T-helper 2 cell treated with Interferon-gamma antibody and Interleukin-4, amounts not matched to agents 5 μg/mL and 100 μg/mL, for 36 hours (primary cell): ENCODE measurements around the gene PTPRC.

Experiments
- DNase-seq: peaks from one replicate; pipeline ENCODE4 v3.0.0; 2021; ENCODE audit warnings: low spot score
- H3K27ac Mint-ChIP-seq: one replicate; pipeline ENCODE4 v1.8.0; 2021; ENCODE audit warnings: mild to moderate bottlenecking, mixed read lengths
- H3K27me3 Mint-ChIP-seq: one replicate; pipeline ENCODE4 v1.8.0; 2021; ENCODE audit warnings: low read depth, mixed read lengths
- H3K36me3 Mint-ChIP-seq: one replicate; pipeline ENCODE4 v1.8.0; 2021; ENCODE audit warnings: low read depth, mixed read lengths
- H3K4me1 Mint-ChIP-seq: one replicate; pipeline ENCODE4 v1.8.0; 2021; ENCODE audit warnings: low read depth, mixed read lengths
- H3K4me3 Mint-ChIP-seq: one replicate; pipeline ENCODE4 v1.8.0; 2022; ENCODE audit warnings: mild to moderate bottlenecking, moderate library complexity, mixed read lengths
- H3K9me3 Mint-ChIP-seq: one replicate; pipeline ENCODE4 v1.8.0; 2021; ENCODE audit warnings: mixed read lengths

The PTPRC gene

DNA sequence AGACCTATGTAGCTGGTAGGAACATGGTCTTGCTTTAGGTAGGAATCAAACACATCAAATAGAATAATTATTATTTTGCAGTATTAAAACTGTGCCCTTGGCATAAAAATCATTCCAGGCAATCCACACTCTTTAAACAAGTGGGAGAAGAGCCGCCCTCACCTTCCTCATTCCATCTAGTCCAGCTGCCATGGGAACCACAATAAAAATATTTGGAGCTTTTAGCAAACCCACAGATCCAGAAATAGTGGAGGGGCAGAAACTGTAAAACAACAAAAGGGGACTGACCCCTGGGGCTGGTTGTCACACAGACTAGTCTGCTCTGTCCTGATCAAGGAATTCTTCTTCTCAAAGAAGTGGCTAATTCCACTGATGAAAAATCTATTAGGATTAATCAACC, 61.6 kb downstream of the PTPRC start:
- peaks cover 81% of the 10 kb centered on the region for H3K36me3 Mint-ChIP-seq
- DNase-seq = no peak
- peaks cover 67% of the 10 kb centered on the region for H3K4me1 Mint-ChIP-seq
- H3K27me3 Mint-ChIP-seq = no peaks in the 10 kb centered on the region
- H3K27ac Mint-ChIP-seq = peak overlapping the region; percentile 41
- peak overlapping the region; percentile 1 for H3K4me3 Mint-ChIP-seq
- H3K9me3 Mint-ChIP-seq = no peaks in the 10 kb centered on the region

DNA sequence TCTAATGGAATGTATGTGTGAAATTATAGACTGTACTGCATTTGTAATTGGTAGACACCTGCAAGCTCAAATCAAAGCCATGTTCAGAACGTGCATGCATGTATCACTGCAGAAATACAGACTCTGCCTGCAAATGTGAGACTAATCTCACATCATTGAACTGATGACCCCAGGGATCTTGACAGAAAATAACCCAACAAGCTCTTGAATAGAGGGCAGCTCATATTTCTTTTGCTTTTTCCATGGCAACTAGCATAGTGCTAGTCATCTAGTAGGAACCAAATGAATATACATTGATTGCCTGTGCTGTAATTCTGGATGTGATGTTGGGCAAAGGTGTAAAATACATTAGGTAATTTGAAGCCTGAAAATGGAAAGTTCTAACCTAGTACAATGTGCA, 62.4 kb downstream of the PTPRC start:
- H3K9me3 Mint-ChIP-seq = no peaks in the 10 kb centered on the region
- DNase-seq = no peak
- H3K36me3 Mint-ChIP-seq = peaks cover 84% of the 10 kb centered on the region
- peaks cover 68% of the 10 kb centered on the region for H3K4me1 Mint-ChIP-seq
- H3K27ac Mint-ChIP-seq = no peak overlapping the region
- no peaks in the 10 kb centered on the region for H3K27me3 Mint-ChIP-seq
- peak overlapping the region; percentile 2 for H3K4me3 Mint-ChIP-seq

DNA sequence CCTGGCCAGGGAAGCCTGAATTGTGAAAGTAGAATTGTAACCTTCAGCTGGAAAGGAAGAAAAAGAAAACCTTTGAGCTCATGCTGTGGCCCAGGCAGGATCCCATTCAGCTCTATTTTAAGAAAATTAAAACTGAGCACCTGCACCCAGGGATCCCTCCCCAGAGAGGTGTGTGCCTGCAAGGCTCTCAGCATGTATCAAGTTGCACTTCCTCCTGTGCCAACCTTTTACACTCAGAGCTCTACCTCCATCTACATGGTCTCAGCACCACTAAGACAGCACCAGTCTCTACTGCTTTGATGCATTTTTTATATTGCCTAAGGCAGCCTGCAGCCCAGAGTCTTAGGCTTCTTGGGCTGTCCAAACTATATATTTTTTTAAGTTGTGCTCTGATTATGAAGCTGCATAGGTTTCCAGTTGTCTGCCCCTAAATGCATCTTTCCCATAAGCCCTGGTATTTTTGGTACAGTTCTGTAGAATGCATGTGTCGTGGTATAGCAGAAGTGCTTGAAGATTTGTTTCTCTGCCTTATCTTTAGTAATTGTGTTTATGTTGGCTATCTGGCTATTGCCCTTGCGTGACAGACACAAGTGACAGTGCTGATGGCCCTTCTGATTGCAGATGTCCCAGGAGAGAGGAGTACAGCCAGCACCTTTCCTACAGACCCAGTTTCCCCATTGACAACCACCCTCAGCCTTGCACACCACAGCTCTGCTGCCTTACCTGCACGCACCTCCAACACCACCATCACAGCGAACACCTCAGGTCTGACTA, 63.1 kb downstream of the PTPRC start:
- H3K9me3 Mint-ChIP-seq = no peaks in the 10 kb centered on the region
- no peak overlapping the region for H3K4me3 Mint-ChIP-seq
- H3K27me3 Mint-ChIP-seq = no peaks in the 10 kb centered on the region
- H3K27ac Mint-ChIP-seq = no peak overlapping the region
- peaks cover 84% of the 10 kb centered on the region for H3K36me3 Mint-ChIP-seq
- DNase-seq = no peak
- H3K4me1 Mint-ChIP-seq = peaks cover 61% of the 10 kb centered on the region

DNA sequence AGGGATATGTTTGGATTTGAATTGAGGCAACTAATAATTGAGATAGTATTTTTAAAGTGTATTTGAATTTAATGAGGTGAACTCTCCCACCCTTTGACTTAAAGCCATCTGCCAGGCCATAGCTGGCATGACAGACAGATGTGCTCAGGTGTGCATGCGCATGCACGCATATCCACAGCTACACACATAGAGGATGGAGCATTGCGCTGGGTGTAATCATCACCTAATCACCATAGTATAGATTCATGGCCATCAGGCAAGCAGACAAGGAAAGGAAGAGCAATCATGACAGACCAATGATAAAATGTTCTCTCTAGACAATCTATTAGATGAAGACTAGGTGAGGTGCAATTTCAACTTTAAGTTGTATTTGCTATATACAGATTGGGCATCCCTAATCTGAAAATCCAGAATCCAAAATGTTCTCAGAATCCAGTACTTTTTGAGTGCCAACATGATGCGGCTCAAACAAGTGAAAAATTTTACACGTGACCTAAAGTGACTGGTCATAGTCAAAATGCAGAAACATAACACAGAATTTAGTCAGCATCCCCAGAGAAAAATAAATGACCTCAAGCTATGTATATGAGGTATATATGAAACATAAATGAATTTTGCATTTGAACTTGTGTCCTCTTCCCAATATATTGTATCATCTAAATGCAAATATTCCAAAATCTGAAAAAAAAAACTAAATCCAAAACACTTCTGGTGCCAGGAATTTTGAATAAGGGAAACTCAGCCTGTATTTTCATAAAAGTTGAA, 70.1 kb downstream of the PTPRC start:
- Mint-ChIP-seq H3K9me3 (no peaks in the 10 kb centered on the region), H3K27me3 (no peaks in the 10 kb centered on the region), H3K27ac (no peak overlapping the region), H3K36me3 (peaks cover 76% of the 10 kb centered on the region), H3K4me3 (no peak overlapping the region), H3K4me1 (peaks cover 20% of the 10 kb centered on the region)
- no peak for DNase-seq

DNA sequence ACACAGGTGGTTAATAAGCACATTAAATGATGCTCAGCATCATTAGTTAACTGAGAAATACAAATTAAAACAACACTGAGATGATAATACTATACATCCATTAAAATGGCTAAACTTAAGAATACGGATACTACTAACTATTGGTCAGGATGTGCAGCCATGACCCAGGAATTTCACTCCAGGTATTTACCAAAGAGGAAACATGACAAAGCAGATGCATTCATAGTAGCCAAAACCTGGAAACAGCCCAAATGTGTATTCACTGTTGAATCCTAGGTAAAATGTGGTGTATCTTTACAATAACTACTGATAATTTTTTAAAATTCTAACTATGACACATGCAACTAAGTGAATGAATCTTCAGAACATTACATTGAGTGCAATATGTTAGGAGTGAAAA, 73.0 kb downstream of the PTPRC start:
- peaks cover 12% of the 10 kb centered on the region for H3K4me1 Mint-ChIP-seq
- no peak overlapping the region for H3K4me3 Mint-ChIP-seq
- DNase-seq = no peak

DNA sequence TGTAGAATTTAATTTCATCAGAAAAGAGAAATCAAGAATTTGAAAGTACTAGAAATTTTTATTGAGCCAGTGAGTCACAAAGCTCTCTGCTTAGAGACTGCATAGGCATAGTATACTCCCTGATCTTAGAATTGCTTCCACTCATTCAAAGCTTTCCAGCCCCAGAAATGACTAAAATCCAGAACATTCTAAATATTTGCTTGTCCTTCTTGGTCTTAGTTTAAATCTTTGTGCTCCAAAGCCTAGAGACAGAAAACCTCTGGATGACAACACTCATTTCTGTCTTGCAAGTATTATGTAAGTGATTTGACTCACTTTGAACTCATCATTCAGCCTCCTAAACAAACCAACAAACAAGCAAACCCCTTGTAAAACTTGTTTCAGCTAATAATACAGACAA, 74.2 kb downstream of the PTPRC start:
- H3K36me3 Mint-ChIP-seq = peaks cover 76% of the 10 kb centered on the region
- H3K9me3 Mint-ChIP-seq = no peaks in the 10 kb centered on the region
- no peaks in the 10 kb centered on the region for H3K27me3 Mint-ChIP-seq
- no peak for DNase-seq
- peaks cover 14% of the 10 kb centered on the region for H3K4me1 Mint-ChIP-seq
- H3K27ac Mint-ChIP-seq = peak overlapping the region; percentile 9
- H3K4me3 Mint-ChIP-seq = no peak overlapping the region

More for the DNA sequence above, 73.0 kb downstream of the PTPRC start:
- no peaks in the 10 kb centered on the region for H3K27me3 Mint-ChIP-seq
- peaks cover 73% of the 10 kb centered on the region for H3K36me3 Mint-ChIP-seq
- no peaks in the 10 kb centered on the region for H3K9me3 Mint-ChIP-seq
- no peak overlapping the region for H3K27ac Mint-ChIP-seq

DNA sequence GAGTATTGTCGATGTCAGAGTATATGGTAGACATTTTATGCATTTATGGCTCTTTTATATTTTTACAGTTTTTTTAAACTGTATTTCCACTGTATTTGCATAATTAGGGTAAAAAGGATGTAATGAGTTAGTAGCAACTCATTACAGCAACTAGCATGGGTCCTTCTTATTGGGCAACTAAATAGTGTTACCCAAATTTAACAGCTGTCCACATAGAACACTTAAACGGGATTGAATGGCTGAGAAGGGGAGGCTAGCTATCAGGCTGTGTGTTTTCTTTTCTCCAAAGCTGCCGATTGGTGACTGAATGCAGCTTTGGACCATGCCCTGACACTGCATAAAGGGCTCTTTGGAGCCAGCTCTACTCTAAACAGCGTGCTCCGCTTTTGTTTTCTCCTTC, 75.4 kb downstream of the PTPRC start:
- Mint-ChIP-seq H3K27ac (no peak overlapping the region), H3K27me3 (no peaks in the 10 kb centered on the region)

DNA sequence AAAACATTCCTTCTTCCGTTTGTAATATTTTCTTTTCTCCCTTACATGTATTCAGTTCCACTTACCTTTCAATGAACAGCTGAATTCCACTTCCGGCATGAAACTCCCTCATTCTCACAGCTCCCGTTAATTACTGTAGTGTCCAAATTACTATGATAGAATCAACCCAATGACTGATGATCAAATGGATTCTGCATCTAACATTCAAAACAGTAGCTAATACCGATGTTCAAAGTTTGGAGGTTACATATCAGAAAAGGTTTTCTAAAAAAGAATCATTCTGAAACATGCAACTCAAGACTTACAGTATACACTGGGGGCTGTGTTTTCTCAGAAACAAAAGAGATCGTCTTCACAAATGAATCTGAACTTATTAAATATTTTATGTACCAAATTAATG, 77.2 kb downstream of the PTPRC start:
- H3K4me1 Mint-ChIP-seq = peaks cover 7% of the 10 kb centered on the region
- H3K27me3 Mint-ChIP-seq = no peaks in the 10 kb centered on the region
- peaks cover 76% of the 10 kb centered on the region for H3K36me3 Mint-ChIP-seq
- no peak for DNase-seq
- H3K4me3 Mint-ChIP-seq = no peak overlapping the region
- no peak overlapping the region for H3K27ac Mint-ChIP-seq
- no peaks in the 10 kb centered on the region for H3K9me3 Mint-ChIP-seq

More for the DNA sequence above, 75.4 kb downstream of the PTPRC start:
- Mint-ChIP-seq H3K36me3 (peaks cover 72% of the 10 kb centered on the region), H3K9me3 (no peaks in the 10 kb centered on the region), H3K4me1 (peaks cover 7% of the 10 kb centered on the region), H3K4me3 (no peak overlapping the region)
- DNase-seq = no peak

DNA sequence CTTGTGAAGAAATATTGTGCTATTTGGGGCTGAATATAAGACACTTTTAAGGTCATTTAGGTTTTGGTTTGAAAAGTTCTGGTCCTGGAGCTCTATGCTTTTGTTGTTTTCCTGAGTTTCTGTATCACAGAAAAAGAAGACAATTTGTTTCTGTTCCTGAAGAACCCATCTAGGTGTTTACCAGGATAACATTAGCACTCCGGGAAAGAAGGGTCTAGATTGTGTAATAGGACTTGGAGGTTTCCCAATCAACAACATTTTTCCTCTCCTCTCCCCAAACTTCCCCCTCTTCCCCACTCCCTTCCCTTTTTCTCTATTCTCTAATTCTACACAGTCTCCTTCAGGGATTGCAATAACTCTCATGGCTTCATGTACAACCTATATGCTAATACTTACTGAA, 78.7 kb downstream of the PTPRC start:
- Mint-ChIP-seq H3K9me3 (no peaks in the 10 kb centered on the region), H3K27me3 (no peaks in the 10 kb centered on the region), H3K27ac (peak overlapping the region; percentile 58), H3K4me3 (no peak overlapping the region), H3K36me3 (peaks cover 70% of the 10 kb centered on the region), H3K4me1 (peaks cover 7% of the 10 kb centered on the region)
- DNase-seq = no peak

DNA sequence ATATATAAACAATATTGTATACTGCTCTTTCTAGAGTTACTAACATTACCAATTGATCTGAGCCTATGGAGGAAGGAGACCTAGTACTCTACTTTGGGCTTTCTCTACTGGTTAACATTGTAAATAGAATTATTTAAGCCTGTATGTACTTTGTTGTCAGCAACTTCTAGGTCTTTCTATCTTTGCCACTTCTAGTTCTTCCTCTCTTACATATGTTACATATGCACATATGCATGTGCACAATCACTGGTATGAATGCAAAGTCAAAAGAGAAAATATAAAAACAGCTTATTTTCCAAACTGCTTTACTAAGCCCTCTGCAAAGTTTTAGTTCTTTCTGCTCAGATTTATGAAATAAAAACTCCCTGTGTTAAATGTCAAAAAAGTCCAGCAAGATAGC, 84.3 kb downstream of the PTPRC start:
- no peaks in the 10 kb centered on the region for H3K9me3 Mint-ChIP-seq
- no peak overlapping the region for H3K4me3 Mint-ChIP-seq
- no peak overlapping the region for H3K27ac Mint-ChIP-seq
- peaks cover 21% of the 10 kb centered on the region for H3K4me1 Mint-ChIP-seq
- peaks cover 61% of the 10 kb centered on the region for H3K36me3 Mint-ChIP-seq
- H3K27me3 Mint-ChIP-seq = no peaks in the 10 kb centered on the region
- no peak for DNase-seq

DNA sequence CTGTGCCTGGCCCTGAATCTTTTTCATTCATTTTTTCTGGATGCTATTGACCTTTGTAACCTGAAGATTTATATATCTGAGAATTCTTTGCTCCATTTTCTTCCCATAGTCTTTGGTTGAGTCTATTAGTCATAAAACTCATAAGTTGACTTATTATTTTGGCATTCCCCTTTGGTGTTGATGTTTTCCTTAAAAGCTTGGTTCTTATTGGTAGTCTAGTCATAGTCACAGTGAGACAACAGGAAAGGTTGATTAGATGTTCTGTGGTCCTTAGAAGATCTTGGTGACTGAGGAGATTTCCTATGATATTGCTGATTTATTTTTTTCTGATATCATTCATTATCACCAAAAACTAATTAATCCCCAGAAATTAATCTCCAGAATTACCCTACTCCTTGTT, 86.2 kb downstream of the PTPRC start:
- H3K9me3 Mint-ChIP-seq = no peaks in the 10 kb centered on the region
- peaks cover 25% of the 10 kb centered on the region for H3K4me1 Mint-ChIP-seq
- no peak for DNase-seq
- H3K27me3 Mint-ChIP-seq = no peaks in the 10 kb centered on the region
- H3K36me3 Mint-ChIP-seq = peaks cover 60% of the 10 kb centered on the region
- H3K4me3 Mint-ChIP-seq = no peak overlapping the region
- peak overlapping the region; percentile 53 for H3K27ac Mint-ChIP-seq

DNA sequence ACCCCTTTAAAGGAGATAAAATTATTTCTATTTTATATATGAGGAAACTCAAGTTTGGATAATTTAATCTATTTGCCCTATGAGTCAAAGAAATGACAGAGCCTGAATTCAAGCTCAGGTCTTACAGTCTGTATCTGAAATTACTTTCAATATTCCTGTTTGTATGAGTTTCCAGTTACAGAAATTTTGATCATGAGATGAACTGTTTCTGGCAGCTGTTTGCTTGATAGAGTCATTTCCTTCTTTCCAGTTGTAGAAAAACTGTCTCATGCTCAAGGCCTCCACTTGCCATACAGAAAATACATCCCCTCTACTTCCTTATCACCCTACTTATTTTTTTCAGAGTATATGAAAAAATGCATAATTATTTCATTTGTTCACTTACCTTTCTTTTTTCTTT, 87.6 kb downstream of the PTPRC start:
- H3K4me1 Mint-ChIP-seq = peaks cover 31% of the 10 kb centered on the region
- no peak for DNase-seq

DNA sequence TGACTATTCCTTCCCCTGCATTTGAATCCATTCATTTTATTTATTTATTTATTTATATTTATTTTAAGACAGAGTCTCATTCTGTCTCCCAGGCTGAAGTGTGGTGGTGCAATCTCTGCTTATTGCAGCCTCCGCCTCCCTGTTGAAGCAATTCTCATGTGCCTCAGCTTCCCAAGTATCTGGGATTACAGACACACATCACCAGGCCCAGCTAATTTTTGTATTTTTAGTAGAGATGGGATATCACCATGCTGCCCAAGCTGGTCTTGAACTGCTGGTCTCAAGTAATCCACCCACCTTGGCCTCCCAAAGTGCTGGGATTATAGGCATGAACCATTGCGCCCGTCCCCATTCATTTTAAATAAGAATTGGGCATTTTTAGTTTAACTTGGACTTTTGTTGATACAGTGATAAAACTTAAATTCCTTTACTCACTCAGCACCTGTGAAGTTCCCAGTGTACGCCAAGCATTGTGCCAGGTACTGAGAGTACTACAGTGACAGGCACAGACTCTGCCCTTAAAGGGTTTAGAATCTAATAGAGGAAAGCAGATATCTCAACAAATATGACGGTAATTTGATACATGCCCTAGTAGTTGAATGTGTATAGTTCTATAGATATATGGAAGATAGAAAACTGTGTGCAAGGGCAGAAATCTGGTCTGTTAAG, 90.5 kb downstream of the PTPRC start:
- H3K4me1 Mint-ChIP-seq = peaks cover 39% of the 10 kb centered on the region
- H3K27ac Mint-ChIP-seq = peak overlapping the region; percentile 39
- H3K9me3 Mint-ChIP-seq = no peaks in the 10 kb centered on the region
- DNase-seq = no peak
- H3K36me3 Mint-ChIP-seq = peaks cover 75% of the 10 kb centered on the region
- H3K4me3 Mint-ChIP-seq = no peak overlapping the region
- H3K27me3 Mint-ChIP-seq = no peaks in the 10 kb centered on the region

More for the DNA sequence above, 87.6 kb downstream of the PTPRC start:
- no peaks in the 10 kb centered on the region for H3K27me3 Mint-ChIP-seq
- H3K4me3 Mint-ChIP-seq = no peak overlapping the region
- H3K27ac Mint-ChIP-seq = no peak overlapping the region
- H3K9me3 Mint-ChIP-seq = no peaks in the 10 kb centered on the region
- H3K36me3 Mint-ChIP-seq = peaks cover 65% of the 10 kb centered on the region

DNA sequence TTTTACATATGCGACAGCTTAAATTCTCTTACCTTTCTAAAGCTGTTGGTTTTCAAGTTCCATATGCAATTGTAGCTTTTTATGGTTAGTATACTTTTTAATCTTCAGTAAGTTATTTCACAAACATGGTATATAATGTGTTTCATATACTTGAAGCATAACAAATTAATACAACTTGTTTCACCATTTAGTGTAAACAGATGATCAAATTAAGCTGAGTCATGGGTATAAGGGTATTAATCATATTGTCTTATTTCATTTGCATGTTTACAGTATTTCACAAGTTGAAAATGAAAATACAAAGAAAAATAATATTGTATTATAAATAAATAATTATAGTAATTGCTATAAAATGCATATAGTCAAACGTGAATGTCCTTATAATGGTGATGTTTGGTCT, 92.1 kb downstream of the PTPRC start:
- H3K27ac Mint-ChIP-seq = no peak overlapping the region

More for the DNA sequence above, 92.1 kb downstream of the PTPRC start:
- Mint-ChIP-seq H3K9me3 (peaks cover 3% of the 10 kb centered on the region), H3K4me3 (no peak overlapping the region), H3K27me3 (no peaks in the 10 kb centered on the region), H3K4me1 (peaks cover 32% of the 10 kb centered on the region), H3K36me3 (peaks cover 72% of the 10 kb centered on the region)
- no peak for DNase-seq
